22Rv1 (cell line): ENCODE data around the gene RABL2B.

Experiments
- H3K27ac ChIP-seq: fragments of 450-650 bp; 2 replicates; pipeline ENCODE4 v1.5.1; 2017
- ZFX ChIP-seq: fragments of 450-650 bp; IDR thresholded peaks from 2 replicates; pipeline ENCODE4 v1.6.1; 2017; ENCODE audit warnings: antibody characterized with exemption, borderline replicate concordance
- TF ChIP-seq, protein P1 (sequence below): fragments of 450-650 bp; IDR thresholded peaks from 2 replicates; pipeline ENCODE4 v1.5.1; 2017; ENCODE audit warnings: mild to moderate bottlenecking

Gene RABL2B

DNA sequence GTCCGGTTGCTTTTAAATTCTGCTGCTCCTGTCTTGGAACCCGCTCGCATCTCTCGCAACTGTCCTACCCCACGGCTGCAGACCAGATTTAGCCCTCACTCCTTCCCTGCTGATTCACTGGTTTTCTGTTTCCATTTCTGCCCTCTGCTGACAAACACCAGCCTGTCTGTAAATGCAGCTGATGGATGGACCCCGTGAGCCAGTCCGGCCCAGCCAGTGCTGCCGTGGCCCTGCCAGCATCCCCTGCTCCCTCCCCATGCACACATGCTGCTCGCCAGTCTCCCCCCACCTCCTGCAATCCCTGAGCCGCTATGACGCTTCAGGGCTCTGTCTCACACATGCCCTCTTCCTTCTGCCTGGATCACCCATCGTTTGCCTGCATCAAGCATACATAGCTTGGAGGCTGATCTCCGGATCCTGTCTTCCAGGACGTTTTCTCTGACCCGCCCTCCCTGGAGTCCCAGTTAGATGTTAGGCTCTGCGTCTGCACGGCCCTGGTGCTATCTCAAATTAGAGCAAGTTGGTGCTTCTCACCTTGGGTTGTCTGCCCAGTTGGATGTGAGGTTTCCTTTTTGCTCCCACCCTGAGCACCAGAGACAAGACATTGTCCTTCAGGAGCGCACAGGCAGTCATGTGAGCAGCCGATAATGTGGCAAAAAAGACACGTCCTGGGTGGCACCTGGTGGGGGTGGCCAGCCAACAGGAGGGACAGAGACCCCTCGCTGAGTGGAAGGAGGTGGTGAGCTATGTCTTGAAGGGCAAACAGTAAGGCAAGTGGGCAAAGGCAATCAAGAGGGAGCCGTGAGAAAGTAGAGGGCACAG lies 49.7 kb downstream of the RABL2B start:
- TF ChIP-seq, protein P1, sequence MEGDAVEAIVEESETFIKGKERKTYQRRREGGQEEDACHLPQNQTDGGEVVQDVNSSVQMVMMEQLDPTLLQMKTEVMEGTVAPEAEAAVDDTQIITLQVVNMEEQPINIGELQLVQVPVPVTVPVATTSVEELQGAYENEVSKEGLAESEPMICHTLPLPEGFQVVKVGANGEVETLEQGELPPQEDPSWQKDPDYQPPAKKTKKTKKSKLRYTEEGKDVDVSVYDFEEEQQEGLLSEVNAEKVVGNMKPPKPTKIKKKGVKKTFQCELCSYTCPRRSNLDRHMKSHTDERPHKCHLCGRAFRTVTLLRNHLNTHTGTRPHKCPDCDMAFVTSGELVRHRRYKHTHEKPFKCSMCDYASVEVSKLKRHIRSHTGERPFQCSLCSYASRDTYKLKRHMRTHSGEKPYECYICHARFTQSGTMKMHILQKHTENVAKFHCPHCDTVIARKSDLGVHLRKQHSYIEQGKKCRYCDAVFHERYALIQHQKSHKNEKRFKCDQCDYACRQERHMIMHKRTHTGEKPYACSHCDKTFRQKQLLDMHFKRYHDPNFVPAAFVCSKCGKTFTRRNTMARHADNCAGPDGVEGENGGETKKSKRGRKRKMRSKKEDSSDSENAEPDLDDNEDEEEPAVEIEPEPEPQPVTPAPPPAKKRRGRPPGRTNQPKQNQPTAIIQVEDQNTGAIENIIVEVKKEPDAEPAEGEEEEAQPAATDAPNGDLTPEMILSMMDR, result no peak
- TF ChIP-seq ZFX, result no peak
- no peak overlapping the region for H3K27ac ChIP-seq

- no peak overlapping the region for H3K27ac ChIP-seq
- TF ChIP-seq, protein P1, result no peak
- TF ChIP-seq ZFX, result no peak
These were observed 50.8 kb downstream of the RABL2B start for GRCh38 chr22:50732681-50733080.

- no peak overlapping the region for H3K27ac ChIP-seq
- TF ChIP-seq ZFX, result no peak
- TF ChIP-seq, protein P1, result peak; percentile 96
These were observed 51.4 kb downstream of the RABL2B start for GRCh38 chr22:50731811-50732624.

DNA sequence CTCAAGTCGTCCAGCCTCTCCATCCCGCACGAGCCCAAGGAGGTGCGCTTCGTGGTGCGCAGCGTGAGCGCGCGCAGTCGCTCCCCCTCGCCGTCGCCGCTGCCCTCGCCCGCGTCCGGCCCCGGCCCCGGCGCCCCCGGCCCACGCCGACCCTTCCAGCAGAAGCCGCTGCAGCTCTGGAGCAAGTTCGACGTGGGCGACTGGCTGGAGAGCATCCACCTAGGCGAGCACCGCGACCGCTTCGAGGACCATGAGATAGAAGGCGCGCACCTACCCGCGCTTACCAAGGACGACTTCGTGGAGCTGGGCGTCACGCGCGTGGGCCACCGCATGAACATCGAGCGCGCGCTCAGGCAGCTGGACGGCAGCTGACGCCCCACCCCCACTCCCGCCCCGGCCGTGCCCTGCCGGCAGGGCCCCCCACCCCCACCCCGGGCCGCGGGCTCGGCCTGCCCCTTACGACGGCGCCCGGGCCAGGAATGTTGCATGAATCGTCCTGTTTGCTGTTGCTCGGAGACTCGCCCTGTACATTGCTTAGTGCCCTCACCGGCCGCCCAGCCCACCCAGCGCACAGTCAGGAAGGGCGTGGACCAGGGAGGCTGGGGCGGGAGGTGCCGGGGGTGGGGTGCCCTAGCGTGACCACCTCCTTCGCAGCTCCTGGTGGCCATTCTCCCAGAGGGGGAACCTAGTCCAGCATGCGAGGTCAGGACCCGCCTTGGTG lies 52.3 kb downstream of the RABL2B start:
- no peak for TF ChIP-seq ZFX
- TF ChIP-seq, protein P1, result no peak
- no peak overlapping the region for H3K27ac ChIP-seq

DNA sequence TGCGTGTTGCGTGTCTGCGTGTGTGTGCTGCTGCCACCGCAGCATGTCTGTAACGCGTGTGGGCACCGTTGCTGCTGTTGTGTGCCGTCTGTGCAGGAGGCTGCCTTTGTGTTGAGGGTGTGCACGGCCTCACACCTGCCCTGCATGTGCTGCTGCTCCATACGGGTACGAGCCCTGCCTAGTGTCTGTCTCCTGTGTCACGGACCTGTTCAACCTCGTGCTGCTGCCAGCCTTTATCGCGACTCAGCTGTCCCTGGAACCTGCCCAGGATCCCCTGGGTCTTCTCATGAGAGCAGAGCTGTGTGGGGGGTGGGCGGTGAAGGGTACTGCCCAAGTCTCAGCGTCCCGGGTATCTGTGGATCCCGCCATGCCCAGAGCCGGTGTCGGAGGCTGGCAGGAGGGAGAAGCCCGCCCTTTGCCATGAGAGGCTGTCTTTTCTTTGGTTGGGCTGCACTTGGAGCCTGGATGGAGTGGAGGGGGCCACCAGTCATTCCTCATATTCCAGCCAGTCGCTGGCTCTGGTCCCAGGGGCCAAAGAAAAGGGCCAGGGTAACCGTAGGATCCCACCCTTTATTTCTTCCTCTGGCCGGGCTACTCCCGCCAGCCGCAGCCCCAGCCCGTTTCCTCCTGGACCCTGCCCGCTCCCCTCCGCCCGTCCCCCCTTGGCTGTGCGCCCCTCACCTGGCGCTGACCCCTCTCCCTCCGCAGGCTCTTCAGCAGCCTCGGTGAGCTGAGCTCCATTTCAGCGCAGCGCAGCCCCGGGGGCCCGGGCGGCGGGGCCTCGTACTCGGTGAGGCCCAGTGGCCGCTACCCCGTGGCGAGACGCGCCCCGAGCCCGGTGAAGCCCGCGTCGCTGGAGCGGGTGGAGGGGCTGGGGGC lies 53.2 kb downstream of the RABL2B start:
- H3K27ac ChIP-seq, result no peak overlapping the region
- TF ChIP-seq ZFX, result no peak
- TF ChIP-seq, protein P1, result no peak

GRCh38 chr22:50729391-50730012 lies 53.9 kb downstream of the RABL2B start:
- no peak for TF ChIP-seq ZFX
- TF ChIP-seq, protein P1, result no peak

More at GRCh38 chr22:50729391-50730012, 53.9 kb downstream of the RABL2B start:
- H3K27ac ChIP-seq, result no peak overlapping the region
